Left ventricle myocardium inferior (tissue), 1 donor: ENCODE results near the gene DGCR2. TPM values are rescaled to one million over a fixed set of nuclear protein-coding genes. Genes with fewer than 3 reads are reported as not detected.

Source experiments
- DNase-seq: peaks from one replicate; pipeline ENCODE4 v3.0.0-alpha.2; 2020
- H3K27ac ChIP-seq: fragments of 200-600 bp; replicated peaks from 2 replicates; pipeline ENCODE4 v1.8.0; 2021
- H3K27me3 ChIP-seq: fragments of 200-600 bp; 2 replicates; pipeline ENCODE4 v1.8.0; 2021; ENCODE audit warnings: low read depth
- H3K36me3 ChIP-seq: fragments of 200-600 bp; 2 replicates; pipeline ENCODE4 v1.8.0; 2021
- H3K4me1 ChIP-seq: fragments of 200-600 bp; 2 replicates; pipeline ENCODE4 v1.8.0; 2021
- H3K4me3 ChIP-seq: fragments of 200-600 bp; 2 replicates; pipeline ENCODE4 v1.8.0; 2021; ENCODE audit warnings: mild to moderate bottlenecking, moderate library complexity
- H3K9me3 ChIP-seq: fragments of 200-600 bp; replicated peaks from 2 replicates; pipeline ENCODE4 v1.8.0; 2021
- intact Hi-C: fragments of 100-400 bp; cut with micrococcal nuclease; formaldehyde crosslinking; loops from one replicate; pipeline ENCODE4 v1.11.0; 2022
- total RNA-seq: library from RNA; stranded (reverse); fragmentation: NEBNext Ultra II Directional; extraction: Animal tissue kit (Norgen Biotek cat#: 25700); gene quantifications from one replicate; pipeline ENCODE4 v1.2.1, GENCODE V29; 2021
- TF ChIP-seq, protein P1 (sequence below): fragments of 200-600 bp; IDR thresholded peaks from 2 replicates; pipeline ENCODE4 v1.8.0; 2021; ENCODE audit warnings: antibody characterized with exemption, mild to moderate bottlenecking, borderline replicate concordance
- donor health status: DM: no; HTN: yes; CAD: no; lungs with severe emphysema.

Gene DGCR2
- total RNA-seq, 1 donor from 2014 or later, result 33.0 TPM

DNA sequence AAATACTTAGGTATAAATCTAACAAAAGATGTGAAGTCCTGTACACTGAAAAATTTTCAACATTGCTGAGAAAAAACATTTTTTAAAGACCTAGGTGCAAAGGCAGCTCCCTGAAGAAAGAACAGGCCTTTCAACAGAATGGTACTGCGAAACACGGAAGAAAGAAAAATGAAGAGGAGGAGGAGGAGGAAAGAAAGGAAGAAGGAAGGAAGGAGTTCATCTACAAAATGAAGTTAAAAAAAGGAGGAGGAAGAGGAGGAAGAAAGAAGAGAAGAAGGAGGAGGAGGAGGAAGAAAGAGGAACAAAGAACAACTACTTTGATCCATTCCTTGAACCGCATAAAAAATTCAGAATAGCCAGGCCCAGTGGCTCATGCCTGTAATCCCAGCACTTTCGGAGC lies 29.5 kb downstream of the DGCR2 start:
- no peak overlapping the region for H3K27ac ChIP-seq
- intact Hi-C loops, result no loop called here

DNA sequence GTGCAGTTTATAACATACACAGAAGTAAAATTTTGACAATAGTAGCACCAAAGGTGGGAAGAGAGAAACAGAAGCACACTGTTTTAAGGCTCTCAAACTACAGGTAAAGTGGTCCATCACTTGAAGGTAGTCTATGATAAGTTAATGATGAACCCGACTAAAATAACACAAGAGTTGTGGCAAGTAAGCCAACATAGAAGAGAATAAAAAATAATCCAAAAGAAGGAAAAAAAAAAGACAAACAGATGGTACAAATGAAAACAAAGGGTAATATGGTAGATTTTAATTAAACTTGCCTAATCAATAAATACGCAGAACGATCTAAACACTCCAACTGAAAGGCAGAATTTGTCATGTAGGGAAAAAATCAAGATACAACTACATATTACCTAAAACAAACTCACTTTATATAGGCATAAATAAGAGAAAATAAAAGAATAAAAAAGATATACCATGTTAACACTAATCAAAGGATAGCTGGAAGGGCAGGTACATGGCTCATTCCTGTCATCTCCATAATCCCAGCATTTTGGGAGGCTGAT lies 31.6 kb downstream of the DGCR2 start:
- intact Hi-C loops, result no loop called here

More for the DNA sequence above, 29.5 kb downstream of the DGCR2 start:
- Histone ChIP-seq H3K36me3 (peaks cover 12% of the 10 kb centered on the region), H3K4me1 (peaks cover 6% of the 10 kb centered on the region), H3K4me3 (no peak overlapping the region), H3K27me3 (no peaks in the 10 kb centered on the region), H3K9me3 (no peaks in the 10 kb centered on the region)
- TF ChIP-seq, protein P1, sequence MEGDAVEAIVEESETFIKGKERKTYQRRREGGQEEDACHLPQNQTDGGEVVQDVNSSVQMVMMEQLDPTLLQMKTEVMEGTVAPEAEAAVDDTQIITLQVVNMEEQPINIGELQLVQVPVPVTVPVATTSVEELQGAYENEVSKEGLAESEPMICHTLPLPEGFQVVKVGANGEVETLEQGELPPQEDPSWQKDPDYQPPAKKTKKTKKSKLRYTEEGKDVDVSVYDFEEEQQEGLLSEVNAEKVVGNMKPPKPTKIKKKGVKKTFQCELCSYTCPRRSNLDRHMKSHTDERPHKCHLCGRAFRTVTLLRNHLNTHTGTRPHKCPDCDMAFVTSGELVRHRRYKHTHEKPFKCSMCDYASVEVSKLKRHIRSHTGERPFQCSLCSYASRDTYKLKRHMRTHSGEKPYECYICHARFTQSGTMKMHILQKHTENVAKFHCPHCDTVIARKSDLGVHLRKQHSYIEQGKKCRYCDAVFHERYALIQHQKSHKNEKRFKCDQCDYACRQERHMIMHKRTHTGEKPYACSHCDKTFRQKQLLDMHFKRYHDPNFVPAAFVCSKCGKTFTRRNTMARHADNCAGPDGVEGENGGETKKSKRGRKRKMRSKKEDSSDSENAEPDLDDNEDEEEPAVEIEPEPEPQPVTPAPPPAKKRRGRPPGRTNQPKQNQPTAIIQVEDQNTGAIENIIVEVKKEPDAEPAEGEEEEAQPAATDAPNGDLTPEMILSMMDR, result no peak
- no peak for DNase-seq

DNA sequence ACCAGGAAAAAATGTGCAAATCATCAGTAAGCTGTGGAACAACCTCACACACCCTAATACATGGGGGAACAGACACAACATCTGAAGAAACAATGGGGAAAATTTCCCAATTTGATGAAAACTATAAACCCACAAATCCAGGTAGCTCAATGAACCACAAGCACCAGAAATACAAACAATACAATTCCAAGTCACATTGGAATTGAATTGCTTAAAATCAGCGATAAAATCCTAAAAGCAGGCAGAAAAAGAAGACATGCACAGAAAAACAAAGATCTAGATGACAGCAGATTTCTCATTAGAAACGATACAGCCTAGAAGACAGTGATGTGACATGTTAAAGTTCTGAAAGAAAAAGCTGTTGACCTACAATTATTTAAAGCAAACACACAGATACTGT lies 32.0 kb downstream of the DGCR2 start:
- TF ChIP-seq, protein P1, result no peak
- Histone ChIP-seq H3K9me3 (no peaks in the 10 kb centered on the region), H3K4me3 (no peak overlapping the region), H3K27ac (no peak overlapping the region), H3K27me3 (no peaks in the 10 kb centered on the region), H3K4me1 (peaks cover 20% of the 10 kb centered on the region), H3K36me3 (peaks cover 12% of the 10 kb centered on the region)
- no peak for DNase-seq
- intact Hi-C loops, result no loop called here

More for the DNA sequence above, 31.6 kb downstream of the DGCR2 start:
- no peak overlapping the region for H3K4me3 ChIP-seq
- DNase-seq, result no peak
- H3K27me3 ChIP-seq, result no peaks in the 10 kb centered on the region
- no peaks in the 10 kb centered on the region for H3K9me3 ChIP-seq
- H3K27ac ChIP-seq, result no peak overlapping the region
- H3K36me3 ChIP-seq, result peaks cover 12% of the 10 kb centered on the region
- TF ChIP-seq, protein P1, result no peak
- peaks cover 15% of the 10 kb centered on the region for H3K4me1 ChIP-seq

DNA sequence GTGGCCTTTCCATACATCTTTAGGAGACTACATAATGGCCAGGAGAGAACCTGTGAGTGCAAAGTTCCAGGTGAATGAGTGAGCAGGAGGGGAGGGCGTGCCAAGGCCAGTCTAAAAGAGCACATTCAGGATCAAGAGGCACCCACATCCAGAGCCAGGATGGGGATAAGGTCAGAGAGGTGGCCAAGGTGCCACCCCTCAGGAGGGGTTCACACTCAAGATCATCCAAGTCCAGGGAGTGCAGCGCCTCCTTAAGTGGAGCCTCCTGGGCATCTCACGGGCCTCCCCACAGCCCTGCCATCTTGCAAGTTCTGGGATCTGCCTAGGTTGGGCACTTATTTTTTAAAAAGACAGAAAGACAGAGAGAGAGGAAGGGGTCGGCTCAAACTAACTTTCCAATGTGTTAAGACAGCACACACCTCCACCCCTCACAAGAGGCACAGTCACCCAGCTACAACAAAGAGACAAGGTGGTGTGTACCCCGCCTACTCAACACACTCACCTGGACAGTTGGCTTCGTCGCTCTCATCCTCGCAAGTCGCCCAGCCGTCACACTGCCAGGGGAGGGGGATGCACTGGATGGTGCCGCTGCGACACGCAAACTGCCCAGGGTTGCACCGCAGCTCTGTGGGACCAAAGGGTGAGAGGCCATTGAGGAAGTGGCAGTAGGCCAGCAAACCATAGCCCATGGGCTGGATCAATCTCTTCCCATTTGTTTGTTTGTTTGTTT lies 33.2 kb downstream of the DGCR2 start:
- Histone ChIP-seq H3K4me3 (no peak overlapping the region), H3K36me3 (peaks cover 12% of the 10 kb centered on the region), H3K27ac (no peak overlapping the region), H3K27me3 (no peaks in the 10 kb centered on the region), H3K4me1 (peaks cover 24% of the 10 kb centered on the region), H3K9me3 (no peaks in the 10 kb centered on the region)
- intact Hi-C loops, result no loop called here
- TF ChIP-seq, protein P1, result no peak
- no peak for DNase-seq

DNA sequence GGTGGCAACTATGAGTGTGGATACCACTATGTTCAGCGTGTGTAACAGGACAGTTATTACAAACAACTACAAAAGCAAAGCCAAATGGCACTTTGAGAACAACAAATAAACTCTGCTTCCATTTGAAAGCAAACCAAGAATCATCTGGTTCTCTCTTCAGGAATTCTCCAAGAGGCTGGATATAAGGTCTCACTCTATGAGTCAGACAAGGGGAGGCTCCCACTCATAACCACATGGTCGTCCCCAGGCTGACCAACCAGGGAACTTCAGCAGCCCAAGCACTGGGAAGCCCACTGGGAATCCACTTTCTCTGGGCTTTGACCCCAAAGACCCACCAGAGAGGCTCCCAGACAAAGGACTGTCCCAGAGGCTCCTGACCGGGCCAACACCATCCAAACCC lies 35.3 kb downstream of the DGCR2 start:
- intact Hi-C loops, result no loop called here
- TF ChIP-seq, protein P1, result no peak
- H3K27ac ChIP-seq, result no peak overlapping the region
- peaks cover 24% of the 10 kb centered on the region for H3K4me1 ChIP-seq
- peaks cover 12% of the 10 kb centered on the region for H3K36me3 ChIP-seq
- no peak for DNase-seq
- no peaks in the 10 kb centered on the region for H3K27me3 ChIP-seq
- no peaks in the 10 kb centered on the region for H3K9me3 ChIP-seq
- H3K4me3 ChIP-seq, result no peak overlapping the region
